Immature natural killer cell (primary cell): ENCODE data around the gene PRKCA. TPM values are rescaled to one million over a fixed set of nuclear protein-coding genes. Genes with fewer than 3 reads are reported as not detected.

Source experiments
- DNase-seq, 3 donors: peaks; one replicate each; pipeline ENCODE4 v3.0.0; 2022; ENCODE audit warnings: mixed read lengths in 1 of 3
- H3K27ac Mint-ChIP-seq, 6 donors: one replicate each; pipeline ENCODE4 v1.8.0; 2020; ENCODE audit warnings: mixed read lengths in 6 of 6, mild to moderate bottlenecking in 5 of 6, inconsistent platforms in 4 of 6, moderate library complexity in 3 of 6
- H3K27me3 Mint-ChIP-seq, 3 donors: one replicate each; pipeline ENCODE4 v1.8.0; 2020 to 2021; ENCODE audit warnings: low read depth in 3 of 3, mild to moderate bottlenecking in 3 of 3, mixed read lengths in 3 of 3, moderate library complexity in 3 of 3, inconsistent platforms in 1 of 3
- H3K36me3 Mint-ChIP-seq, 3 donors: one replicate each; pipeline ENCODE4 v1.8.0; 2020; ENCODE audit warnings: mixed read lengths in 3 of 3, inconsistent platforms in 2 of 3, mild to moderate bottlenecking in 2 of 3
- H3K4me1 Mint-ChIP-seq, 2 donors: one replicate each; pipeline ENCODE4 v1.8.0; 2020; ENCODE audit warnings: inconsistent platforms in 2 of 2, mild to moderate bottlenecking in 2 of 2, mixed read lengths in 2 of 2, moderate library complexity in 1 of 2
- H3K4me3 Mint-ChIP-seq, 5 donors: one replicate each; pipeline ENCODE4 v1.8.0; 2020; ENCODE audit warnings: mild to moderate bottlenecking in 5 of 5, mixed read lengths in 5 of 5, inconsistent platforms in 3 of 5, moderate library complexity in 3 of 5
- H3K9me3 Mint-ChIP-seq, 6 donors: one replicate each; pipeline ENCODE4 v1.8.0; 2020; ENCODE audit warnings: mild to moderate bottlenecking in 6 of 6, mixed read lengths in 6 of 6, inconsistent platforms in 4 of 6, moderate library complexity in 3 of 6
- polyA plus RNA-seq, 3 donors: library from polyadenylated mRNA; unstranded; fragments of 300-500 nt; fragmentation: Illumina TruSeq; gene quantifications; one replicate each; pipeline ENCODE4 v1.2.3, GENCODE V29; 2021

PRKCA gene
- polyA plus RNA-seq, 3 donors from 2014 or later: 0.18 to 1.3 (median 0.28) TPM

DNA sequence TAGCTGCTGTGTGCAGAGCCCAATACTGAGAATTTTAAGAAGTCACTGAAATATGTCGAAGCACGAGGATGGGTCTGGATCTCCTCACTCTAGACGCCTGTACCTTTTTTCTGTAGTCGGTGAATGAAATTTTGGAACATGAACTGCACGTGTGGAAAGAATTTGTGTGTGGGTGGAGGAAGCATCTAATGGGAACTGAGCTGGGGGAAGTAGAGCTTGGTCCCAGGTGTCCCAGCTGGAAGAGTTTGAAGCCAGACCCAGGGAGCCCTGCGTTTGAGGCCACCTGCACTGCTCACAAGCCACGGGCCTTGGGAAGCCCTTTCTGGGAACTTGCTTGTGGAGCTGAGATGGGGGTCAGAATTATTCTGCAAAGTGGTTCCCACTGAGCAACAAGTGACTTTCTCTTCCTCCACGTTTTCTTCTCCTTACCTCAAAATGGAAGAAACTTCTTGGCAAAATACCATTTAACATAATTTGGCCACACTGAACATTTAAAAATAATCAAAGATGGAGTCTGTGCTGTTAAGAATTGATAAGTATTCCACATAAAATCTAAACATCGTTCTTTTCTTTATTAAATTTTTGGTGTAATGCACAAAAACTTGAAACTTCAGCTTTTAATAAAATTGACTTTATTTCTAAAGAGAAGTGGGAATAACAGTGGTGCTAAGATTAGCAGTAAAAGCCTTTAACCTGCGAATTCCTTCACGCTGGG is 163.8 kb downstream of the PRKCA start:
- Mint-ChIP-seq H3K9me3 (no peaks in the 10 kb centered on the region), H3K27me3 (peaks cover 0 to 2% (median 2%) of the 10 kb centered on the region in 3 donors), H3K27ac (peak overlapping the region in 1 of 6 donors; percentile 12), H3K4me3 (no peak overlapping the region), H3K4me1 (peaks cover 34 to 38% of the 10 kb centered on the region in 2 donors), H3K36me3 (no peaks in the 10 kb centered on the region)
- DNase-seq: no peak

DNA sequence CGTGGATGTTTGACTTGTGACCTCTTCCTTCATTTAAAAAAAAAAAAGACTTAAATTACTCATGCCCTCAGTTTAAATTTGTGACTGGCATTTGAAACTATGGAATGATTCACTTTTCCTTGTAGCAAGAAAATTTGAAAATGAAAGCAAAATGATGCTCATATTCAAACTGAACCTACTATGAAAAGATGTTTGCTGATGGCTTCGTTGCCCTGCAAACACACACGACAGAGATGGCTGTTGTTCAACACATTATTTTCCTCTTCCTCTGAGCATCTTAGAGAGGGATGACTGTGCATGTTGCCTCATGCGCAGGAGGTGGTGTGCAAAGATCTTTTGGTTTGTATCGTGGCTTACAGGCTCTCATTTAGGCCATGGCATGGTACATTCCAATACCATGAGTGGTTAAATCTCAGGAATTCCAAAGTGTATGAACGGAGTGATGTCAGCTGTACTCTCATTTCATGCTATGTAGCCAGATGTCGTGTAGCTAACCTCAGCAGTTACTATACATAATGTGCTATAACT is 164.5 kb downstream of the PRKCA start:
- Mint-ChIP-seq H3K27ac (peak overlapping the region in 1 of 6 donors; percentile 24), H3K9me3 (no peaks in the 10 kb centered on the region), H3K27me3 (peaks cover 0 to 2% (median 2%) of the 10 kb centered on the region in 3 donors), H3K36me3 (no peaks in the 10 kb centered on the region), H3K4me1 (peaks cover 34 to 38% of the 10 kb centered on the region in 2 donors), H3K4me3 (peak overlapping the region in 2 of 5 donors; percentile 47 to 67)
- no peak for DNase-seq

DNA sequence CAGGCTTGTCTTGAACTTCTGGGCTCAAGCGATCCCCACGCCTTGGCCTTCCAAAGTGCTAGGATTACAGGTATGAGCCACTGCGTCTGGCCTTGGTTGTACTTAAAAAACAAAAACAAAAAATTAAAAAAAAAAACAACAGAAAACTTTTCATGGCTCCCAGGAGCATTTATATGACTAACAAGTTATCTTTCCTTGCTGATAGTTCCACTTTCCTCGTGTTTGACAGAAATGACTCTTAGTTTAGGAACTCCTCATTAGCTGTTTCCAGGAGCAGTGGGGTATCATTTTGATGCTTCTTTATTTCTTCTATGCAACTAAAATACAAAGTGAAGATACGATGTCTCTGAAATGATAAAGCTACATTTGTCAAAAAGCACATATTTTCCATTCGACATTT is 165.4 kb downstream of the PRKCA start:
- Mint-ChIP-seq H3K36me3 (no peaks in the 10 kb centered on the region), H3K9me3 (no peaks in the 10 kb centered on the region), H3K27ac (no peak overlapping the region), H3K4me1 (peaks cover 32 to 38% of the 10 kb centered on the region in 2 donors), H3K27me3 (peaks cover 0 to 2% (median 2%) of the 10 kb centered on the region in 3 donors), H3K4me3 (peak overlapping the region in 1 of 5 donors; percentile 10)
- no peak for DNase-seq

DNA sequence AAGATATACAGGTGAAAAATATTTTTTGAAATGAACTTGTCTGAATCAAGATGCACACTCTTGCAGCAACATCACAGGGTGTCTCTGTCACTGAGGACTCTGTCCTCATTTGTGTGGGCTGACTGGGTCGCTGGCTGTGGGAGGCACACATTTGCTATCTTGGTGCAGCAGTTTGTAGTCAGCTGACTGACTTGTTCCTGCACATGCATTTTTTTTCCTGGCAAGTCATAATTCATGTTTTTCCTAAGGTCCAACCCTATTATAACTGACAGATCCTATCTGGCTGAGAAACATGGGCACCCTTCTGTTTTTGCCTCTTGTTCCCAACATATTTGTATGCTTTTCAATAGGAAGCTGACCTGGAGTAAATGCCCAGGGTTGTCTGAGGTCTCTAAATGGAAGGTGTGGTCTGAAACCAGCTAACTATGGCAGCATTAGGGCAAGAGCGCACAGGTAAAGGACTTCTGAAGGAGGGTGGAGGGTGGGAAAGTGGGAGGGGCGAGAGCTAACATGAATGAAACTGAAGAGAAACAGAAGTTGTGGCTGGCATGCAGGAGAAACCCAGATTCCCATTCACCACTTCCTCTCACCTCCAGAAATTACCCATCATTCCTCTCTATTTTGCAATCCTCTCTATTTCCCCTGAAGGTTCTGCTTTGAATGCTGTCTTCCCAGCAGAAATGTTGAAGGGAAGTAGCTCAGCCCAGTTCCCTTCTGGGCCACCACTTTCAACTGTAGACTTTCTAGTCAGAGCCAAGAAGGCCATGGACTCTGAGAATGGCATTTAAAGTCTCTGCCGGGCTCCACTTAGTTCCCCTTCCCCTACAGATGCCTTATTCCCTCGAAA is 166.1 kb downstream of the PRKCA start:
- Mint-ChIP-seq H3K4me1 (peaks cover 32 to 38% of the 10 kb centered on the region in 2 donors), H3K27ac (peak overlapping the region in 3 of 6 donors; percentile 16 to 54 (median 31))

DNA sequence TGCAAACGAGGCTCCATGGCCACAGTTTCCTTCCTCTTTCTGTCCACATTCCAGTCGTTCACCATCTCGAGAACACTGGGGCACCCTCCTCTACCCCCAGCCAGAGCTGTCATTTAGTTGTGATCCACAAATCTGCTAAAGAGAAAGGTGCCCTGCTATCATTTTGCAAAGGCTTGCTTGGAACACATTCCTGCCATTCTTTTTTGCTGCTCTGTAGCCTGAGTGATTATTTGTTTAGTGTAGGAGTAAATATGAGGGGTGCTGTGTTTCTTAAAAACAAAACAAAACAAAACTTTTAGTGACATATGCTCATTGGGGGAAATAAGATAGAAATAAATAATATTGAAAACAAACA is 166.7 kb downstream of the PRKCA start:
- H3K36me3 Mint-ChIP-seq: no peaks in the 10 kb centered on the region
- peak overlapping the region in 3 of 5 donors; percentile 3 to 49 (median 24) for H3K4me3 Mint-ChIP-seq
- H3K27me3 Mint-ChIP-seq: peaks cover 0 to 2% (median 2%) of the 10 kb centered on the region in 3 donors
- no peak for DNase-seq
- peak overlapping the region in 5 of 6 donors; percentile 1 to 54 (median 16) for H3K27ac Mint-ChIP-seq
- H3K4me1 Mint-ChIP-seq: peaks cover 32 to 38% of the 10 kb centered on the region in 2 donors
- H3K9me3 Mint-ChIP-seq: no peaks in the 10 kb centered on the region

More for the DNA sequence above, 166.1 kb downstream of the PRKCA start:
- no peak for DNase-seq
- Mint-ChIP-seq H3K4me3 (peak overlapping the region in 4 of 5 donors; percentile 18 to 49 (median 30)), H3K36me3 (no peaks in the 10 kb centered on the region), H3K27me3 (peaks cover 0 to 2% (median 2%) of the 10 kb centered on the region in 3 donors), H3K9me3 (no peaks in the 10 kb centered on the region)

DNA sequence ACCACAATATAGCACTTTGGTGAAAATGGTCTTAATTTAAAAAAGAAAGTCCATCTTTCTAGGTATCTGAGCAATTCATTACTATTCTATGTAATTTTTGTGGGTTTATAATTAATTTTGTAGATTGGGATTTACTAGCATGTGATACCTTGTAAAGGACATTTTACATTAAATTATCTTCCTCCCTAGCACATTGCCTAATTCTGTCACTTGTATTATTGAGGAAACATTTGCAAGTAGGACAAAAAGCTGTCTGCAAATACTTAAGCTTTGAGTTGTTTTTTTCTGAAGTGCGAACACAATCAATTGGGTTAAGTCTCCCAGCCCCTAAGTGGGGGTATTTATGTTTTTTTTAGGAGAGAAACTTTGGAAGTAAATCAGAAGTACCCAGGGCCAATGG is 167.0 kb downstream of the PRKCA start:
- no peak overlapping the region for H3K27ac Mint-ChIP-seq
- peaks cover 0 to 2% (median 2%) of the 10 kb centered on the region in 3 donors for H3K27me3 Mint-ChIP-seq
- peaks cover 32 to 38% of the 10 kb centered on the region in 2 donors for H3K4me1 Mint-ChIP-seq
- DNase-seq: no peak
- H3K36me3 Mint-ChIP-seq: no peaks in the 10 kb centered on the region
- no peaks in the 10 kb centered on the region for H3K9me3 Mint-ChIP-seq
- no peak overlapping the region for H3K4me3 Mint-ChIP-seq

DNA sequence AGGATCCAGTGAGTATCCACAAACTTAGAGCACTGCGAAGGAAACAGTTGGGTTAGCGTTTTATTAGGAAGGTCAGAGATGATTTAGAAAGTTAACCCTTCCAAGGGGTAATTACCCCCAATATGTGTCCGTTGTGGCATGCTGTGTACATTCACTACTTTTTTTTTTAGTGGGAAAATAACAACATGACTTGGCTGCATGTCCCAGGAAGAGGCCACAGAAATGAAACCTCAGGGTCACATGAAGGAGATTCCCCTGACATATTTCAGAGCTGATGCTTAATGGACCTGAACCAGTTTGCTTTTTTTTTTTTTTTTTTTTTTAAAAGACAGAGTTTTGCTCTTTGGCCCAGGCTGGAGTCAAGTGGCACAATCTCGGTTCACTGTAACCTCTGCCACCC is 167.5 kb downstream of the PRKCA start:
- H3K9me3 Mint-ChIP-seq: no peaks in the 10 kb centered on the region
- peaks cover 32 to 38% of the 10 kb centered on the region in 2 donors for H3K4me1 Mint-ChIP-seq
- H3K36me3 Mint-ChIP-seq: no peaks in the 10 kb centered on the region
- H3K4me3 Mint-ChIP-seq: no peak overlapping the region
- H3K27ac Mint-ChIP-seq: no peak overlapping the region
- no peak for DNase-seq
- H3K27me3 Mint-ChIP-seq: peaks cover 0 to 2% (median 2%) of the 10 kb centered on the region in 3 donors

DNA sequence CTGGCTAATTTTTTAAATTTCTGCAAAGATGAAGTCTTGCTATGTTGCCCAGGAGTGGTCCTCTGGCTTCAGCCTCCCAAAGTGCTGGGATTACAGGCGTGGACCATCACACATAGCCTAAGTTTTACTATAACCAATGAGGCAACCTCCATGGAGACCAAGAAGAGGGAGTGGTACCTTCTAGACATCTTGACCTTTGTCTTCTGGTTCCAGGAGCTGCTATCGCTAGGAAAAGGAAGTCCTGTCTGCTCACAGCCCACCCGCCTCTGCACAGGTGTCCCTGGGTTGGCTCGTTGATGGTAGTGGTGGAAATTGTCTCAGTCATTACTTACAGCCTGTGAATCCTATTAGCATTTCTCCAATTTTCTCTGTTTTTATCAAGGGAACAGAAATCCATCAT is 169.7 kb downstream of the PRKCA start:
- Mint-ChIP-seq H3K4me1 (peaks cover 26 to 28% of the 10 kb centered on the region in 2 donors), H3K27ac (no peak overlapping the region), H3K4me3 (no peak overlapping the region), H3K9me3 (no peaks in the 10 kb centered on the region), H3K36me3 (no peaks in the 10 kb centered on the region), H3K27me3 (peaks cover 0 to 2% (median 2%) of the 10 kb centered on the region in 3 donors)
- DNase-seq: no peak

DNA sequence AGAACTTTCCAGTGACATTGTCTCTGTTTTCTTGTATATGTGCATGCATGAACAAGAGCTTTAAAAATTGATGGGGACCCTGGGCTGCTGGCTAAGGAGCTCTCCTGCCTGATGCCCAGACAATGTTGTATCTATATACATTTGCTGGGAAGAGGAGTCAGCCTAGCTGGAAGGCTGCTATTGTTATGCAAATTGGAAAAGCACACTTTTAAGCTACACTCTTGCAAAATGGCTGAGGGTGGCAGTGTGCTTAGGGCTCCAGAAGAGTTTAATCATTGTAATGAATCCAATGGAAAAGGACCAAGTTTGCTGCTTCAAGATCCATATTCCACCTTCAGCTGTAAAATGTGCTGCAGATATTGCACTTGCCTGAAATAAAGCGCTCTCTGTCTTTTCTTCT is 171.8 kb downstream of the PRKCA start:
- Mint-ChIP-seq H3K4me1 (peaks cover 7 to 8% of the 10 kb centered on the region in 2 donors), H3K27ac (no peak overlapping the region), H3K4me3 (no peak overlapping the region)

DNA sequence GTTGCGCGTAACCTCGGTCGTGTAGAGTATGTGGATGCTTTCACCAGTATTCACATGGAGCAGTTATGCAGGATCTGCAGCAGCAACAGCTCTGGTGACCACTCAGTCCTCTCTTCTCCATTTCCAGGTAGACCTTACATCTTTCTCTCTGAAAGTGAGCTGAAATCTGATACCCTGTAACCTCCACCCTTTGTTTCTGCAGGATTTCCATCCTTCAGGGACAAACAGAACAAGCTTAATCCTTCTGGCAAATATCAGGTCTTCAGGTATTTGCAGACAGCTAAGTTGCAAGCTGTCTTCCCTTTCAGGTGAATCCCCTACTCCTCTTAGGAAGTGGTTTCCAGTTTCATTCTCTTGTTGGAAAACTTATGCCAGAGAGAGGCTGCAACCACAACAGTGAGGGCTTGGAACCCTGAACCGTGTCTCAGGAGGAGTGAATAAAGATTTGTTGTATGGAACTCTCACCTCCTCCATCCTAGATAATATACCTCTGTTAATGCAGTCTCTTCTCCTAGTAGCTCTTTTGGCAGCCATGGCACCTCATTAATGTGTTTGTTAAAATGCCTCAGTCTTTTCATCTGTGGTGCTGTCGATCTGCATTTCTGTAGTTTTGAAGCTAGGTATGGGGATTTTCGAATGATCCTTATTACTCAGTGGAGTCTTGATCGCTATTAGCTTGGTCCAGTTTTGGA is 172.5 kb downstream of the PRKCA start:
- H3K9me3 Mint-ChIP-seq: peaks cover 0 to 2% (median 0%) of the 10 kb centered on the region in 6 donors
- DNase-seq: no peak
- peaks cover 2% of the 10 kb centered on the region in 3 donors for H3K27me3 Mint-ChIP-seq
- peaks cover 0 to 2% of the 10 kb centered on the region in 2 donors for H3K4me1 Mint-ChIP-seq
- peaks cover 0 to 6% (median 3%) of the 10 kb centered on the region in 3 donors for H3K36me3 Mint-ChIP-seq
- no peak overlapping the region for H3K4me3 Mint-ChIP-seq
- H3K27ac Mint-ChIP-seq: peak overlapping the region in 1 of 6 donors; percentile 62

More for the DNA sequence above, 171.8 kb downstream of the PRKCA start:
- H3K36me3 Mint-ChIP-seq: peaks cover 0 to 6% (median 3%) of the 10 kb centered on the region in 3 donors
- H3K27me3 Mint-ChIP-seq: peaks cover 2% of the 10 kb centered on the region in 3 donors
- DNase-seq: no peak
- H3K9me3 Mint-ChIP-seq: peaks cover 0 to 2% (median 0%) of the 10 kb centered on the region in 6 donors

DNA sequence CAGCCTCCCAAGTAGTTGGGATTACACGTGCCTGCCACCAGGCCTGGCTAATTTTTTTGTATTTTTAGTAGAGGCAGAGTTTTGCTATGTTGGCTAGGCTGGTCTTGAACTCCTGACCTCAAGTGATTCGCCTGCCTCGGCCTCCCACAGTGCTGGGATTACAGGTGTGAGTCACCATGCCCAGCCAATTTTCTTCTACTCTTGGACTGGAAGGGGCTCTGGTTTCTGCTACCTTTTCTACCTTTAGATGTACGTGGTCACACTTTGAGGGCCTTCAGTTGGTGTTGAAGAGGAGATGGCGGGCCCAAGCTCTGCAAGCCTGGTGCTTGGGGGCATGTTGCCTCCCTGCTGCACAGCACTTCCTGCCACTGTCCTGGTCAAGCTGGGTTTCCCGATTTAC is 173.6 kb downstream of the PRKCA start:
- H3K27ac Mint-ChIP-seq: peak overlapping the region in 1 of 6 donors; percentile 40
- H3K4me3 Mint-ChIP-seq: no peak overlapping the region
- H3K27me3 Mint-ChIP-seq: peaks cover 0 to 2% (median 2%) of the 10 kb centered on the region in 3 donors
- no peaks in the 10 kb centered on the region for H3K4me1 Mint-ChIP-seq
- DNase-seq: no peak
- peaks cover 0 to 2% (median 0%) of the 10 kb centered on the region in 6 donors for H3K9me3 Mint-ChIP-seq
- H3K36me3 Mint-ChIP-seq: peaks cover 0 to 6% (median 6%) of the 10 kb centered on the region in 3 donors

DNA sequence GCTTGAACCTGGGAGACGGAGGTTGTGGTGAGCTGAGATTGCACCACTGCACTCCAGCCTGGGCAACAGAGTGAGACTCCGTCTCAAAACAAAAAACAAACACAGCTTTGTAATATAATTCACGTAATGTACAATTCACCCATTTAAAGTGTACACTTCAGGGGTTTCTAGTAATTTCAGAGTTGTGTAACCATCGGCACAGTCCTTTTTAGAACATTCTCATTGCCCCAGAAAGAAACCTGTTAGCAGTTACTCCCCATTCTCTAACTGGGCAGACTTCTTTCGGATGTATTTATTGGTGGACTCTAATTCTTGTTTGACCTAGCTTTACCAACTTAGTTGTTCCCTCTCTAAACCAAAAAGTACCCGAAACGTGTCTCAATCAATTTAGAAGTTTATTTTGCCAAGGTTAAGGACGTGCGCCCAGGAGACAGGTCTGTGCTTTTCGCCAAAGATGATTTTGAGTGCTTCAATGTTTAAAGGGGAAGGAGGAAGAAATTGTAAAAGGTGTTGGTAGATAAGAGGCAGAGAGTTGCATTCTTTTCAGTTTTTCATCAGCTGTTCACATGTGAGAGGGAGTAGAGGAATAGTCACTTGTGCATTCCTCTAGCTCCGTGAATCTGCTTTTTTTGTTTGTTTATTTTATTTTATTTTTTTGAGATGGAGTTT is 175.3 kb downstream of the PRKCA start:
- peaks cover 0 to 6% (median 6%) of the 10 kb centered on the region in 3 donors for H3K36me3 Mint-ChIP-seq
- peaks cover 0 to 4% (median 0%) of the 10 kb centered on the region in 6 donors for H3K9me3 Mint-ChIP-seq
- H3K4me3 Mint-ChIP-seq: no peak overlapping the region
- no peak for DNase-seq
- no peaks in the 10 kb centered on the region for H3K4me1 Mint-ChIP-seq
- peaks cover 0 to 2% (median 2%) of the 10 kb centered on the region in 3 donors for H3K27me3 Mint-ChIP-seq
- H3K27ac Mint-ChIP-seq: no peak overlapping the region
